HUES6 (cell line): ENCODE measurements around the gene TOMM6.
"Not testable (repeated sequence)": the region's sequence is repeated elsewhere in the genome, so short reads cannot be mapped to it uniquely, and the experiment has no call there.

Experiments
- H3K27ac ChIP-seq: 2 replicates; pipeline ENCODE4 v1.7.0; 2013; ENCODE audit warnings: low read depth, mild to moderate bottlenecking, low read length, inconsistent platforms
- H3K27me3 ChIP-seq: 2 replicates; pipeline ENCODE4 v1.6.1; 2013; ENCODE audit warnings: low read length; ENCODE audit not compliant: control insufficient read depth, insufficient read depth
- H3K36me3 ChIP-seq: 2 replicates; pipeline ENCODE4 v1.6.1; 2013; ENCODE audit warnings: low read length; ENCODE audit not compliant: control insufficient read depth, insufficient read depth
- H3K4me1 ChIP-seq: 2 replicates; pipeline ENCODE4 v1.6.1; 2013; ENCODE audit warnings: low read length; ENCODE audit not compliant: control insufficient read depth, insufficient read depth
- H3K4me3 ChIP-seq: 2 replicates; pipeline ENCODE4 v1.5.1; 2013; ENCODE audit warnings: low read depth, low read length
- H3K9ac ChIP-seq: one replicate; pipeline ENCODE4 v1.6.1; 2013; ENCODE audit warnings: mild to moderate bottlenecking, low read length
- H3K9me3 ChIP-seq: 2 replicates; pipeline ENCODE4 v1.6.1; 2013; ENCODE audit warnings: low read depth, low read length; ENCODE audit not compliant: control insufficient read depth, insufficient read depth

TOMM6 gene

DNA sequence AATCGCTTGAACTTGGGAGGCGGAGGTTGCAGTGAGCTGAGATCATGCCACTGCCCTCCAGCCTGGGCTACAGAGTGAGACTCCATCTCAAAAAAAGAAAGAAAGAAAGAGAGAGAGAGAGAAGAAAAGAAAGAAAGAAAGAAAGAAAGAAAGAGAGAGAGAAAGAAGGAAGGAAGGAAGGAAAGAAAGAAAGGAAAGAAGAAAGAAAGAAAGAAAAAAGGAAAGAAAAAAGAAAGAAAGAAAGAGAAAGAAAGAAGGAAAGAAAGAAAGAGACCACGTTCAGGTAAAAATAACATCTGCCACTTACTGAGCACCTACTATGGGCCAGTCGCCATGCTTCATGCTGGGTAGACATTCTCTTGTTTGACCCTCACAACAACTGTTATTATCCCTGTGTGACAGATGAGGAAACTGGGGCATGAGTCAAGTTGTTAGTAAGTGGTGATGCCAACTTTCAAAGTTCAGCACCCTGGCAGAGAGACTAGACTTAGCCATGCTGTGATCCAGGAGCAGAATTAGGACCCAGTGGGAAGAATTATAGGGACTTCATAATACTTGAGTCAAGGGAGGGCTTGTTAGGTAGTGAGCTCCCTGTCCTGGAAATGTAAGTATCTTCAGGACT is 21.3 kb upstream of the TOMM6 start:
- not testable (repeated sequence) for H3K9ac ChIP-seq, H3K27ac ChIP-seq

DNA sequence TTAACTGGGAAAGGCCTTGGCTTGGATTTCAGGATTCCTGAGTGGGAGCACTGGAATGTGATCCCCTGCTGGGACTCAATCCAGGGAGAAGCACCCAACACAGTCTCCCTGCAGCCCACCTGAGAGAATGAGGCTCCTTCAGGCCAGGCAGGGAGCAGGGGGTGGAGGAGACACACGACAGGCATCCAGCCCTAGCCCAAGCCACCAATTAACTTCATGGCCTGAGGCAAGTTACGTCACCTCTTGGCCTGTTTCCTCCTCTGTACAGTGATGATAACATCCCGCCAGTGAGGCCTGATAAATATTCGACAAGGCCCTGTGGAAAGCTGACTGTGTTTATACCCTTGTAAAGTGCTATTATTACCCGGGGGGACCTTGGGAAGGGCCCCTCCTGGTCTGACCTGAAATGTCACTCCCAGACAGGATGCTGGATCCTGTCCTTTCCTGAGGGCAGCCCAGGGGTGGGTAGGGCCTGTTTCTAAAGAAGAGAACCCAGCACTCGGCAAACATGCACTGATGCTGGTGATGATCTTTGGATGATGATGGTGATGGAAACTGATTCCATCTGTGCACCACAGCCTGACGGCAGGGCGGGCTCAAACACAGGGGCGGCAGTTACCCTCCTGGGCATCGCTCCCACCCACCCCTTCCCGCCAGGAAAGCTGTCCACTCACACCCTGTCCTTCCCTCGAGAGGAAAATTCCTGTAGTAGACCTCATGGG is 20.2 kb upstream of the TOMM6 start:
- Histone ChIP-seq H3K27me3 (no peaks in the 10 kb centered on the region), H3K9ac (no peak overlapping the region), H3K4me1 (peaks cover 19% of the 10 kb centered on the region; the same call in 1 of the 2 replicates), H3K9me3 (no peaks in the 10 kb centered on the region), H3K4me3 (no peak overlapping the region), H3K36me3 (peaks cover 18% of the 10 kb centered on the region), H3K27ac (no peak overlapping the region)

More for the DNA sequence above, 21.3 kb upstream of the TOMM6 start:
- not testable (repeated sequence) for H3K9me3 ChIP-seq, H3K36me3 ChIP-seq, H3K4me3 ChIP-seq, H3K27me3 ChIP-seq
- H3K4me1 ChIP-seq = peaks cover 19% of the 10 kb centered on the region; the same call in 1 of the 2 replicates

DNA sequence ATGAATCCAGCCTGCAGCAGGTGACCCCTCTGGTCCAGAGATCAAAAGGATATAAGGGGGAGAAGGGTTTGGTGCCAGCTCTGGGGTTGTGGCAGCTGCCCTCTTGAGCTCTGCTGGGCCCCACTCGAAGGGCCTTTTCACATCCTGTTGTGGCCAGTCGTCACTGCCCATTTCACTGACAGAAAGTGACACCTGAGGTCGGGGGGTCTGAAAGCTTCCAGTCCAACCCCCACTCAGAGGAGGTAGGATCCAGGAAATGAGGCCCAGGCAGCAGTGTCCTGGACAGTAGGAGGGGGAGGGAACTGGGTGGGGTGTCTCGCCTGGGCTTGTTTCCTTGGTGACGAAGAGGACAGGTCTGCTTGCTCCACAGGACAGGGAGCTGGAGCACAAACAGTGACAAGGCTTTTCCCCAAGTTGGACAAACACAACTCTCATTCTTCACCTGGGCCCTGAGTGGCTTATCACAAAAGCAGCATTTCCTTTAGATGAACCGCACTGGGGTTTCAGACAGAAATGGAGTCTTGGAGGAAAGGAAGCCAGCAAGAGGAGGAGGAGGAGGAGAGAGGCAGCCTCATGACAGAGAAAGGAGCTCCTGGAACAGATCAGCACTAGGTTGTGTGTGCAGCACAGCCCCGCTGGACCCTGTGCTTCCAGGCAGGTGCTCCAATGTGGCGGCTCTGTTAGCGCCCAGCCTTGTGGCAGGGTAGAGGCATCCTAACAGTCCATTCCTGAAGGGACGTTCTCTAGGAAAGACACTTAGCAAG is 18.8 kb upstream of the TOMM6 start:
- Histone ChIP-seq H3K27me3 (no peaks in the 10 kb centered on the region), H3K36me3 (peaks cover 25% of the 10 kb centered on the region), H3K4me3 (no peak overlapping the region), H3K9me3 (no peaks in the 10 kb centered on the region), H3K4me1 (peaks cover 19% of the 10 kb centered on the region; the same call in 1 of the 2 replicates), H3K27ac (no peak overlapping the region), H3K9ac (no peak overlapping the region)

DNA sequence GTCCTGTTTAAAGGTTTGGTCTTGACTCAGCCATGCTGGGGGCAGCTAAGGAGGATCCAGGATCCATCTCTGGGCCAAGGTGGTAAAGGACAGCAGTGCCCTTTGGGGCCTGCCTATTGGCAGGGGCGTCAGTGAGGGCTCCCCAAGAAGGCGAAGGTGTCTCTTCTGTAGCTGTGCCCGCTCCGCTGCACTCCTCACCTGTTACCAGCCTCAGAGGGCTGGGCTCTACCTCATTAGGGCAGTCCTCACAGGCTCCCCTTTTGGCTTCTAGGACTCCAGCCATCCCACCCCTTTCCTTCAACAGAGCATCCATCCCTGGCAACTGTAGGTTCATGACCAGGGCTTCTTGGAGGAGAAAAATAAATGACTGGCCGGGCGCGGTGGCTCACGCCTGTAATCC is 18.1 kb upstream of the TOMM6 start:
- peaks cover 29% of the 10 kb centered on the region for H3K36me3 ChIP-seq
- H3K4me1 ChIP-seq = peaks cover 19% of the 10 kb centered on the region; the same call in 1 of the 2 replicates
- H3K9ac ChIP-seq = no peak overlapping the region
- H3K27me3 ChIP-seq = no peaks in the 10 kb centered on the region
- H3K9me3 ChIP-seq = no peaks in the 10 kb centered on the region
- no peak overlapping the region for H3K4me3 ChIP-seq
- H3K27ac ChIP-seq = no peak overlapping the region

DNA sequence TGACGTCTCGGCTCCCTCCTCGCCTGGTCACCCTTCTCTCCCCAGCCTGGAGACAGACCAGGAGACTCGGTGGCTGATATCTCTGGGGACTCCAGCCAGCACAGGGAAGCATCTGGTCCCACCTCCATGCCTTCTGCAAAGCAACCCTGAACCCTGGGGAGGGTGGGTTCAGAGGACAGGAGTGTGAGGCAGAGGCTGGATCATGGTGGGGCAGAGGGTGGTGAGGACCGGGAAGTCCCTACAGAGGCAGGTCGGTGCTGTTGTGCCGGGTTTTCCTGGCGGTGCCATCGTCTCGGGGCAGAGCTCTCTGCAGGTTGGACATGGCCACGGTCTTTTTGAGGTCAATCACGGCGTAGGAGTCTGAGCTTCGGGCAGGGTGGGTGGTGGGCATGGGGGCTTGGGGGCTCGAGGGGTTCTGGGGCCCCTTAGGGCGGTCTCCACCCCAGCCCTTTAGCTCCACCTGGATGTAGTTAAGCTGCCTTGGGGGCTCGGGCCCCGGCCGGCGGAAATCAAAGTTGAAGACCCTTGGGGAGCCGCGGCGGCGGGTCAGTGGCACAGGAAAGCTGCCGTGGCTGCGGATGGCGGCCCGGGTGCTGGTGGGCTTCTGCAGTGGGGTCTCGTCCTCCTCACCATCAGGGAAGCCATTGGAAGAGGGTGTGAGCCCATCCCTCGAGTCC is 17.0 kb upstream of the TOMM6 start:
- H3K36me3 ChIP-seq = peaks cover 40% of the 10 kb centered on the region
- no peaks in the 10 kb centered on the region for H3K9me3 ChIP-seq
- no peak overlapping the region for H3K9ac ChIP-seq
- no peak overlapping the region for H3K27ac ChIP-seq
- no peaks in the 10 kb centered on the region for H3K27me3 ChIP-seq
- H3K4me3 ChIP-seq = no peak overlapping the region
- peaks cover 19% of the 10 kb centered on the region; the same call in 1 of the 2 replicates for H3K4me1 ChIP-seq

DNA sequence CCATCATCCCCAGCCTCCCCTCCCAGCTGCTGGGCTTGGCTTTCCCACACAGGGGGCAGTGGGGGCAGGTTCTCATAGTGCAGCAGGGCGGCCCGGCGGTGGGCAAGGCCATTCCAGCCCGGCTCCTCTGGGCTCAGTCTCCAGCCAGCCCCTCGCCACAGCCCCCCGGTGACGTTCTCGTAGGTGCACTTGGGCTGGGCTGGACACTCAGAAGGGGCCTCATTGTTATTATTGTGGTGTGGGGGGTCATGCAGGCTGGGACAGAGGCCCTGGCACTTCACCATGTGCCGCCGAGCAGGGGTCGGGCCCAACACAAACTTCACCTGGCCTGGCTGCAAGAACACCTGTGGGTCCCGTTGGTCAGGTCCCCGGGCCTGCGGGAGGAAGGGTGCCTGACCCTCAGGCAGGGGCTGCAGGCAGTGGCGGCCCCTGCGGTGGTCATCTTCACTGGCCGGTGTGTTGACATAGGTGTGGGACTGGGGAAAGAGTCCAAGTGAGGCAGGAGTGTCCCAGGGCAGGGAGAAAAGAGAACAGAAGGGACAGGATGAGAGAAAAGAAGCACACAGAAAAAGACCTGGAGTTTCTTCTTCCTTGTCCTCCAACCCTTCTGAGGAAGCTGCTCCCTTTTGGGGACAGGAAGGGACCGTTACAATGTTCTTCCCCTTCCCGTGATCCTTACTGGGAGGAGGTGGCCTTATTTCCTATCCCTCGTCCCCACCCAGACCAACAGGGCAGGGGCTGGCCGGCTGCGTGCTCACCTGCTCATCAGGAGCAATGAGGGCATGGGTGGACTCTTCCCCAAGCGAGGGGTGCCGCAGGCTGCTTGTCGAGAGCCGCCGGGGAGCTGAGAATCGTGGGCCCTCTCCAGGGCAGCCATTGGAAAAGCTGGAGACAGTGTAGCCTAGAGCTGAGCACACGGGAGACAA is 16.2 kb upstream of the TOMM6 start:
- Histone ChIP-seq H3K27ac (no peak overlapping the region), H3K27me3 (no peaks in the 10 kb centered on the region), H3K9me3 (no peaks in the 10 kb centered on the region), H3K36me3 (peaks cover 41% of the 10 kb centered on the region), H3K9ac (no peak overlapping the region), H3K4me3 (no peak overlapping the region), H3K4me1 (peaks cover 19% of the 10 kb centered on the region; the same call in 1 of the 2 replicates)

DNA sequence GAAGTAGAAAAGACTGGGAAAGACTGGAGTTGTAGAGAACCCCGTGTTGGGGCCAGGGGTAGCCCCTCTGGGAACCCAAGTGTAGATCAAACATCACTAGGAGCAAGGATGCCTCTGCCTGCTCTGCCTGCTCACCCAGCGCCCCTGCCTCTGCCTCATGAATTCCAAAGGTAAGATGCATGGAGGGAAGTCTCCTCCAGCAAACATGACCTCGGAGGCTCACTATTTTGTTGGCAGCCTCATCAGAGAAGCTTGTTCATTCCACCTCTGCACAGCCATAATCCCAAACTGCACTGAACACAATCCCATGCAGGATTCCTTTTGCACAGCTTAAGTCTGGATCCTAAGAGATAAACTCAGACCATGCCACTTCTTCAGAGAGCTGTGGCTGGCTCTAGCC is 12.7 kb upstream of the TOMM6 start:
- Histone ChIP-seq H3K36me3 (peaks cover 41% of the 10 kb centered on the region), H3K4me1 (peaks cover 7% of the 10 kb centered on the region), H3K9ac (no peak overlapping the region), H3K27me3 (no peaks in the 10 kb centered on the region), H3K9me3 (no peaks in the 10 kb centered on the region), H3K4me3 (no peak overlapping the region), H3K27ac (no peak overlapping the region)

DNA sequence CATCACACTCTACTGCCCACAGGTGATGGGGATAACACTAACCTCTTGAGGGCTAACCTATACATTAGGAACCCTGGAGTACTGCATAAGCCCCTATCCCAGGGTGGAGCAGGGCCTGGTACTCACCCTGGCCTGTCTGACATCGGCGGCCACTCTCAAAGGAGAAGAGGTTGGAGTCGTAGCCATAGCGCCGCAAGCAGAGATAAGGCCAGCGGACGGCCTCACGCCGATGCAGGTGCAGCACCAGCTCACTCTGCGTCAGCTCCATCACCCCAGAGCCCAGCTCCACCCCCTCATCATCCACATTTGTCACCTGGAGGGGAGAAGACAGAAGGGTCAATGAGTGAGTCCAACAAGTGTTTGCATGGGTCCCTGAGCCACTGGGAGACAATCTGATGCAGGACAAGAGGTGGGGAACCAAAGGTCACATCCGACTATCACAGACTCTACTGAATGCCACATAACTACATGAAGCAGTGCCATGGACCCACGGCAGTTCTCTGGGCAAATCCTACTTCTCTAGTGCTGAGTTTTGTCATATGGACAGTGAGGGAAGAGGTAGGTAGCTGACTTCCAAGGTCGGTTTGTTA is 12.1 kb upstream of the TOMM6 start:
- Histone ChIP-seq H3K9me3 (no peaks in the 10 kb centered on the region), H3K4me3 (no peak overlapping the region), H3K27ac (no peak overlapping the region), H3K9ac (no peak overlapping the region), H3K27me3 (no peaks in the 10 kb centered on the region), H3K36me3 (peaks cover 38% of the 10 kb centered on the region), H3K4me1 (peaks cover 7% of the 10 kb centered on the region)

DNA sequence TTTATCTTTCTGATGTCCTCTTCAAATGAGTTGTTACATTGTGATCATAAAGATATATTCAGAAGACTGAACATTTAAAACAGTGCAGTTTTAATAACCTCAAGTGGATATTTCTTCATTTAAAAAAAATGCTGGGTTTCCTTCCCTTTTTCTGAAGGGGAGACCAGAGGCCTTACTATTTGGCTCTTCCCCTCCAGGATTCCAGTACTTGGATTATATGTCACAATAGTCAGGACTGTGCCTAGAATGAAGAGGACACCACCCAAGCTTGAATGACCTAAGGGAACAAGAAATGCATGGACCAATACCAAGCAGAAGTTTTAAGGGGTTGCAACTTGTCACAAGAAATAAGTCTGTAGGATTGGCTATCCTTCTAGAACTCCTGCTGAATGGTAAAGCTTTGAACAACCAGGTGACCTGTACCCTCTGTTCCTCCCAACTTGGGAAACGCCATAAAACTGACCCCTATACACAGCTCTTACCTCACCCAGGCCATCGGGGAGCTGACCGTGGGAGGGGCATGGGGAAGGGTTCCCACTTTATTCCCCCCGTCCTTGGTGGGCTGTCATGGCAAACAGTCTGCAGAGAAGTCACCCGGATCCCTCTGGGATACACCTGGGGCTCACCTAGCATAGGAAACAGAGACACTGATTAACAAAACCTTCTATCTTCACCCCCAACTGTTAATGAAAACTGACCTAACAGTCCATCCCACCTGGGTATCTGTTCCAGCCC is 9.8 kb upstream of the TOMM6 start:
- H3K9me3 ChIP-seq = no peaks in the 10 kb centered on the region
- no peak overlapping the region for H3K4me3 ChIP-seq
- H3K27me3 ChIP-seq = peaks cover 19% of the 10 kb centered on the region
- H3K4me1 ChIP-seq = peaks cover 12% of the 10 kb centered on the region
- no peak overlapping the region for H3K27ac ChIP-seq
- H3K9ac ChIP-seq = no peak overlapping the region
- peaks cover 19% of the 10 kb centered on the region for H3K36me3 ChIP-seq
